HG02973 (cell line): ENCODE measurements around the gene PHACTR3.

Source experiments
- ATAC-seq: cut with Tn5 transposase; IDR thresholded peaks from one replicate; pipeline ENCODE4 v1.9.1; 2021; ENCODE audit warnings: moderate library complexity; ENCODE audit not compliant: unreplicated experiment

Gene PHACTR3

DNA sequence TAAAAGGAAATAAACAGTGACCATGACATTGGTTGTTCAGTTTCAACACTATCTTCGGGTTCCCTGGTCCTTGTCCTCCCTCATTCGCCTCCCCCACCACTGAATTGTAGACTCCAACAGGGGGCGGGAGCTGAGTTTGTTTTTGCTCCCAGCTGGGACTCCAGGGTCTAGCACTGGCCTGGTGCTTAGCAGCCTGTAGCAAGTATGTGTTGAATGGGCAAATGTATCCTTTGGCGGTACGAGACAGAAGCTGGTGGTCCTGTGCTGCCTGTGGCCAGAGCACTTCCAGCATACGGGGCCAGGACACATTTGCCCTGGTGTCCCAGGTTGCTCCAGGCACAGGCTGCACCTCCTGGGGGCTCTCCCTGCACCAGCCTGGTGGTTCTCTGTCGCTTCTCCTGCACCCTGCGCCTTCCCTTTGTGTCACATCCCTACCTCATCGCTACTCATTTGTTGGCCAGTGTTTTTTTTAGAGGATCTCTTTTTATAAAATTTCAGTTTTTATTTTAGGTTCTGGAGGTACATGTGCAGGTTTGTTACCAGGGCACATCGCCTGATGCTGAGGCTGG lies 40.1 kb downstream of the PHACTR3 start:
- ATAC-seq: no peak

DNA sequence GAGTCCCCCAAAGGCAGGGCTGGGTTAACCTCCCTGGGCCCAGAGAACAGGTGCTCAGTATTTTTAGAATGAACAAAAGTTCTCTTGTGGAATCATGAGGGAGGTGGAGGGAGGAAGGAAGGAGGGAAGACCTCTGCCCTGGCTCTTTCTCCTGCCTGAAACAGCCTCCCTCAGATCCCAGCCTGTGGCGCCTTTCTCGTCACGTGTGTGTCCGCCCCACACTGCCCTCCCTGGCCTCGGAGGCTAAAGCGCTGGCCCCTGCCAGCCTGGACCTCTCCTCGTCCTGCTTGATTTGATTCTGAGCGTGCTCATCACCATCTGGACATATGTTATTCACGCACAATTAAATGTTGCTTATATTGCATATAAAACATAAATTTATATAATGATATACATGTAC lies 40.9 kb downstream of the PHACTR3 start:
- no peak for ATAC-seq

DNA sequence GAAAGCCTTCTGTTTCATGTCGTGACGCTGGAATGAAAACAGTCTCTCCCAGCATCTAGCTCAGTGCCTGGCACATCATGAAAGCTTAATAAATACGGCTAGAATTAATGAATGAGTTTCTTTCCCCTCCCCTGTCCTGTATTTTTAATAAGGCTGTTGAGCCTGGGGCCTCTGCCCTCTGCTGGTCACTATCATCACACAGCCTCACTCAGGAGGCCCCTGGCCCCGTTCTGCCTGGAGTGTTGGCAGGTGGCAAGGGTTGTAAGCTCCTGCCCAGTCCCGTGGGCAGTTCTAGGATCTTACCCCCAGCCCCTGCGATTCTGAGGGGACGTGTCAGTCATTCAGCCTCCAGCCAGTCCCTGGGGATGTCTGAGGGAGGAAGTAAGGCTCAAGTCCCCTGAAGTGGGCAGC lies 41.4 kb downstream of the PHACTR3 start:
- no peak for ATAC-seq

DNA sequence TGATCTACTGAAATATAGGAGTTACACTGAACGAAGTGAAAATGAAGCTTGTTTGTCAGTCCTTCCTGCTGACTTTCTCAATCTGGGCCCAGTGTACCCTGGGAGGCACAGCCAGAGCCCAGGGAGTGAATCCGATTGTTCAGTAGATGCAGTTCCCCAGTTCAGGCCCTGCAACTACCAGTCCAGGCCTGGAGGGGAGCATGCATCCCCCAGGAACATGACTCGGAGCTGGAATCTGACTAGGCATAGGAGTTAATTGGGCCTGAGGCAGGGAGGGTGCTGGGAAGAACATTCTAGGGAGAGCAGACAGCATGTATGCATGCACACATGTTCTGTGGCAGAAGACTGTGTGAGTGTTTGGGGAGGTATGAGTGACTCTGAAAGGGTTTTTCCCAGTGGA lies 42.1 kb downstream of the PHACTR3 start:
- no peak for ATAC-seq

DNA sequence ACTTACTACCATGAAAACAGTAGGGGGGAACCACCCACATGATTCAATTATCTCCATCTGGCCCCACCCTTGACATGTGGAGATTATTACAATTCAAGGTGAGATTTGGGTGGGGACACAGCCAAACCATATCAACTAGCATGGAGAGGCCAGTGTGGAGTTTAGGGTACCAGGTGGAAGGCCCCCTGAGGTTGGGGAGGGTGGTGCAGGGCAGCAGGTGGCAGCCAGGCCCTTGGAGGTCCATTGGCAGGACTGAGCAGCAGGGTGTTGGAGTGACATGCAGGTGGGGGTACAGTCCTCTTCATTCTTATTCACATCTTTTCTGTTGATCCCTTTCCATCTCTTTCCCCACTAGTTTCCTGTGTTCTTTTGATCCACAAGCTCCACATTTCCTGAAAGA lies 42.9 kb downstream of the PHACTR3 start:
- ATAC-seq: no peak

DNA sequence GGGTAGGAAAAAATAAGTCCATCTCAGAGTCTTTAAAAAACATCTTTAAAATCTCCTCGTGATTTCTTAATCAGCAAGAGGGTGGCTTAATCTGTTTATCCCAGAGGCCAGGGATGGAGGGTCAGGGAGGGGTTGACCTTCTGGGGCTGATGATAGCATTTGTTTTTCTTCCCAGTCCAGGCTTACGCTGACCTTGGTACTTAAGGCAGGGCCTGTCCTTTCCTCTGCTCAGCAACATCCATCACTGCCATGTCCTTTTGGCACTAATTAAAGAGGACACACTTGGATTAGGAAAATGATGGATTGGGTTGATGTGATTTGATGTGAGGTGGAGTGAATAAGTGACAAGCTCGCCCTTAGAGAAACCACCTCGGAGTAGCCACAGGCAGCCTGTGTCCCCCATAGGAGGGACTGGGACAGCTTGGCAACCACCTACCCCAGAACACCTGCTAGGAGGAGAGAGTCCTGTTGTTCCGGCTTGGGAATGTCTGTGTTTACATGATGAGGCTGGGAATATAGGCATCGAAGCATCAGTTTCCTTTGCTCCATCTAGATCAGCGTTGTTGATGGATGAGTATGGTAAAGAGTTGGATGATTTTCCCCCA lies 44.2 kb downstream of the PHACTR3 start:
- no peak for ATAC-seq

DNA sequence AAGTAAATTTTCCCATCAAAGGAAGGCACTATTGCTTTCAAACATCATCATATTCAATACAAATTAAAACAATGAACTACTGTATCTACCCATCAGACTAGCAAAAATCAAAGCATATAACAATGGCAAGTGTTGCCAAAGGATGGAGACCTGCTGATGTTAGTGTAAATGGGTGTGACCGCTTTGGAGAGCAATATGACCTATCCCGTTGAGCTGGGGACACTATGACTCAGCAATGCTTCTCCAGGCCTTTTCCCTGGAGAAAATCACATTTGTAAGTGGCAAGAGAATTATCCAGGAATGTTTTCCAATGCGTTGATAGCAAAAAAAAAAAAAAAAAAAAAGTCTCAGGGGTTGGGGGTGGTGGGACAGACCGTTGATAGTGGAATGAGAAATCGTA lies 46.1 kb downstream of the PHACTR3 start:
- ATAC-seq: no peak

DNA sequence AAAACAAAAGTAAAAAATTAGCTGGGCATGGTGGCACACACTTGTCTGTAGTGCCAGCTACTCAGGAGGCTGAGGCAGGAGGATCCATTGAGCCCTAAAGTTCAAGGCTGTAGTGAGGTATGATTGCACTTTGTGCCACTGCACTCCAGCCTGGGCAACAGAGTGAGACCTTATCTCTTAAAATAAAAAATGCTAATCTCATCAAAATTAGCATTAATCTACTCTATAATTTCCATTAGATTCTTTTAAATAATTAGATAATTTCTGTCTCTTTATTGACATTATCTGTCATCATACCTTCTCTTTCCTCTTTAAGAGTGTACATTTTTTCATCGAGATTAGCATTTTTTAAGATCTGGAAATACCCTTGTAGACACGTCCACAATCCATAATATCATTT lies 48.0 kb downstream of the PHACTR3 start:
- ATAC-seq: no peak

DNA sequence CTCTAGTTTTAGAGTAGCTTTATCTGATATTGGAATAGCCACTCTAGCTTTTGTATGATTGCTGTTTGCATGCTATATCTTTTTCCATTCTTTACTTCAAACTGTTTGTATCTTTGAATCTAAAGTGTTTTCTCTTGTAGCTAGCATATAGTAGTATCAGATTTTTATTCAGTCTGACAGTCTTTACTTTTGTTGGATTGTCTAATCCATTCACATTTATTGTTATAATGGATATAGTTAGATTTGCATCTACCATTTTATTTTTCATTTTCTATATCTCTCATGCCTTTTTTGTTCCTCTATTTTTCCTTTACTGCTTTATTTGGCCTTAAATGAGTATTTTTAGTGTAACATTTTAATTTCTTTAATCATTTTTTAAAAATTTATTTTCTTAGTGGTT lies 52.1 kb downstream of the PHACTR3 start:
- no peak for ATAC-seq

DNA sequence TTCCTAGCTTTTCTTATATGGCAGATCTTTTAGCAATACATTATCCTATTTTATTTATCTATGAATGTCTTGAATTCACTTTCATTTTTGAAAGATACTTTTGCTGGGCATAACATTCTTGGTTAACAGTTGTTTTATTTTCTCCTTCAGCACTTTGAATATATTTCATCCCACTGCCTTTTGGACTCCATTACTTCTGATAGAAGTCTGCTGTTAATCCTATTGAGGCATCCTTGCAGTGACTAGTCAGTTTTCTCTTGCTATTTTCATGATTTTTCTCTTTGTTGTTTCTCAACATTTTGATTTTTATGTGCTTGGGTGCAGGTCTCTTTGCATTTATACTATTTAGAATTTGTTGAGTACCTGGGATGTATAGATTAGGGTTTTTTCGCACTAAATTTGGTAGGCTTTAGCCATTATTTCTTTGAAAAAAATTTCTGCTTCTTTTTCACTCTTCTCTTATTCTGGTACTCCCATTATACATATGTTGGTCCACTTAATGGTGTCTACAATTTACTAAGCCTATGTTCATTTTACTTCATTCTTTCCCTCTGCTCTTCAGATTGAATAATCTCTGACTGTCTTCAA lies 53.2 kb downstream of the PHACTR3 start:
- ATAC-seq: no peak

DNA sequence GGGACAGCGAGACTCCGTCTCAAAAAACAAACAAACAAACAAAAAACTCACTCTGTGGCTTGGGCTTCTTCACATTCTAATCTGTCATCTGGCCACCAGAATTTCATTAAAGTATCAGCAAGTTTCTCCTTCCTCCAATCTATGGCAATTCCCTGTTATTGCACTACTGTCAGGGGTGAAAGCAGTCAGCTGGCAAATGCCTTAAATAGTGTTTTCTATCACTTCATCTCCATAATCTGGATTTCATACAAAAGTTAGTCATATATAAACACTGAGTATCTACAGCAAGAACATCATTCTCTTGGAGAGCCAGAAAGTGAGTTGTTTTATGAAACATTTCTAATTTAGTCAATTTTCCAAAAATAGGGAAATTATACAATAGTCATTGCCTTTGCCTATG lies 56.1 kb downstream of the PHACTR3 start:
- ATAC-seq: no peak

DNA sequence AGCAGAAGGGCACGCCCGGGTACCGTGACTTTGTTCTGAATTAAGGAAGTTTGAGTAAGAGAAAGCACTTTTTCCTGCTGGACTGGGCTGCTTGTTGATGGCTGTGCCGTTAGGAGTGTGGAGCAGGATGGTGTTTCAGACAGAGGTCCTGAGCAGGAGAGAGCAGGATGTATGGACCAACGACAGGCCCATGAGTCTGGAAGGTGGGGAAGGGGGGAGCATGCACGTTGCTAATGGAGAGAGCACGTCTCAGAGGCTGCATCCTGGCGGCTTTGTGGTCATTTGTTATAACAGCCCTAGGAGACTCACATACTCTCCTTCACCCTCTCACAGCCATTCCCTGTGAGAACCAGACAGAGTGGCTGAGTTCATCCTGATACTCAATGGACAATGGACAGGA lies 56.8 kb downstream of the PHACTR3 start:
- no peak for ATAC-seq

DNA sequence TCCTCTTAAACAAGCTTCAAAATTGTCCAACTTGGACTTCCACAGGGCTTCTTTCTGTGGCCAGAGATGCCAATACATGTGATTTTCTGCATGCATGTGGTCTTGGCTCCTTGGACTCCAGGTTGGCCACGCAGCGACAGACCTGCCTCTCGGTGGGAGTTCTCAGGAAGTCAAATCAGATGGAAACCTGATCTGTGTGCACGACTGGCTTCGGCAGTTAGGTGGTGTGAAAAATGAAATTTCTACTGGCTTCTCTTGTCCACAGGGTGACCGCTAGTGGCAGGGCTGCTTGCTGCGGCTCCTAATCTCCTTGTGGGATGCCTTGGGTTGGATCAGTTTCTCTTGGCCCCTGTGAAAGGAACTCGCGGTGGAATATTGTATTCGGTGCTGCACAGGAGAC lies 57.3 kb downstream of the PHACTR3 start:
- no peak for ATAC-seq

DNA sequence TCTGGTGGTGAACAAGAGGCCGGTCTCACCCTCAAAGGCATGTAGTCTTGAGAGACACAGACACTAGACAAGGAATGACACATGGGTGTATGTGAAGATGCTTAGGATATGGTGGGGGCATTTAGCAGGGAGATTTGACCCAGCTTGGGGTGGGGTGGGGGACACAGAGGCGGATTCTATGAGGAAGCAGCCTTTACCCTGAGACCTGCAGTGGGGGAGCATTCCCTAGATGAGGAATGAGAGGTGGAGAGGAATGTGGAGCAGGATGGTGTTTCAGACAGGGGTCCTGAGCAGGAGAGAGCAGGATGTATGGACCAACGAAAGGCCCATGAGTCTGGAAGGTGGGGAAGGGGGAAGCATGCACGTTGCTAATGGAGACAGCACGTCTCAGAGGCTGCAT lies 57.8 kb downstream of the PHACTR3 start:
- no peak for ATAC-seq

DNA sequence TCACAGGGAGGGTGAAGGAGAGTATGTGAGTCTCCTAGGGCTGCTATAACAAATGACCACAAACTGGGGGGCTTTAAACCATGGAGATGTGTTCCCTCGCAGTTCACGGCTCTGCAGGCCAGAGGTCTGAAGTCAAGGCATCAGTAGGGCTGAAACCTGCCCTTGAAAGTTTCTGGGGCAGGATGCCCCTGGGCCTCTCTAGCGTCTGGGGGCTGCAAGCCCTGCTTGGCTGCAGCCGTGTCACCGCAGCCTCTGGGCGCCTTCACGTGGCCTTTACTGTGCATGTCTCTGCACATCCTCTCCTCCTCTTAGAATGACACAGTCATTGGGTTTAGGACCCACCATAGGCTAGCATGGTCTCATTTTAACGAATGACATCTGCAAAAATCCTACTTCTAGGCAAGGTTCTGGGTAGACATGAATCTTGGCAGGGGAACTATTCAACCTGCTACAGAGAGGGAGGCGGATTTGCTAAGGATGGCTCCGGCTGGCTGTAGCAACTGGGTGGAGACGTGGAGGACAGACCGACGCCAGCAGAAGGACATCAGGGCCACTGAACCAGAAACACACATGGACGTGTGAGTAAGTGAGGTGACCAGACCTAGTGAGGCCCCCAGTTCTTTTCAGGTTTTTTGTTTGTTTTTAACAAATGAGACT lies 58.6 kb downstream of the PHACTR3 start:
- no peak for ATAC-seq

DNA sequence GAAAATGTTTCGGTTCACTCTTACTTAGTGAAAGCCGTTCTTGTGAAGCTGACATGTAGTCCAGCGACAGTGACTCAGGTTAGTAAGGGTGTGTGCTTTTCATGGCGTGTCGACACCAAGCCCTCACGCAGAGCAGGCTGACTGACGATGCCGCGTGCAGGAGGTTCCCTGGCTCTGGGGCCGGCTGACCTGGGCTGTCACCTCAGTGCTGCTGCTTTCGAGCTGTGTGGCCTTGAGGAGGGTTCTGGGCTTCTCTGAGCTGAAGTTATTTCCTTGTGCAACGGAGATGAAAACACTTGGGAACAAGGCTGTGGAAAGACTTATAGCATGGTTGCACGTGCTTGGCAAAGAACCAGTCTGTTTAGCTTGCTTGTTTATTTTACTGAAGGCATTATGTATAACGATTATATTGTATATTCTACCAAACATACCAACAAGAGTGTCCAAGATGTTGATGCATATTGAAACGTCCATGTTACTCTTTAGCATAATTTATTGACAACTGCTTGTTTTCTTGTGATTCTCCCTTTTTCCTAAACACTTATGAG lies 59.2 kb downstream of the PHACTR3 start:
- no peak for ATAC-seq

DNA sequence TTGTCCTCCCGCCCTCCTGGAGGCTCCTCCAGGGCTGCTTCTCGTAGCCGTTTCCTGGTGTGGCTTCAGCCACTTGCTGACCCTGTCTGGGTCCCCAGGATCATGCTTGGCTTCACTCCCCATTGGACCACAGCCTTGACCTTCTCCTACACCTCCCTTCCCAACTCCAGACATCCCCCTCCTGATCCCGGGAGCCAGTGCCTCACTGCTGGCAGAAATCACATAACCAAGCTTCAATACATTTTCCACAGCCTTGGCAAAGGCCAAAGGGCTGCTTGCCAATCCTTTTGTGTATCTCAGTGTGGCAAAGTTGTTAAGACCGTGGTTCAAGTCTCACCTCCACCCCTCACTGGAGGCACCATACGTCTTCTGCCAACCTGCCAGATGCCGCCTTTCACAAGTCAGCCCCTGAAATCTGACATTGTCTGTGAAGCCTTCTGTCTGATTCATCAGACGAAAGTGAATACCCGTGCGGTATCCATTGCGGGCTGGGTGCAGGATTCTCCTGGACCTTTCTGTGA lies 60.1 kb downstream of the PHACTR3 start:
- ATAC-seq: no peak

DNA sequence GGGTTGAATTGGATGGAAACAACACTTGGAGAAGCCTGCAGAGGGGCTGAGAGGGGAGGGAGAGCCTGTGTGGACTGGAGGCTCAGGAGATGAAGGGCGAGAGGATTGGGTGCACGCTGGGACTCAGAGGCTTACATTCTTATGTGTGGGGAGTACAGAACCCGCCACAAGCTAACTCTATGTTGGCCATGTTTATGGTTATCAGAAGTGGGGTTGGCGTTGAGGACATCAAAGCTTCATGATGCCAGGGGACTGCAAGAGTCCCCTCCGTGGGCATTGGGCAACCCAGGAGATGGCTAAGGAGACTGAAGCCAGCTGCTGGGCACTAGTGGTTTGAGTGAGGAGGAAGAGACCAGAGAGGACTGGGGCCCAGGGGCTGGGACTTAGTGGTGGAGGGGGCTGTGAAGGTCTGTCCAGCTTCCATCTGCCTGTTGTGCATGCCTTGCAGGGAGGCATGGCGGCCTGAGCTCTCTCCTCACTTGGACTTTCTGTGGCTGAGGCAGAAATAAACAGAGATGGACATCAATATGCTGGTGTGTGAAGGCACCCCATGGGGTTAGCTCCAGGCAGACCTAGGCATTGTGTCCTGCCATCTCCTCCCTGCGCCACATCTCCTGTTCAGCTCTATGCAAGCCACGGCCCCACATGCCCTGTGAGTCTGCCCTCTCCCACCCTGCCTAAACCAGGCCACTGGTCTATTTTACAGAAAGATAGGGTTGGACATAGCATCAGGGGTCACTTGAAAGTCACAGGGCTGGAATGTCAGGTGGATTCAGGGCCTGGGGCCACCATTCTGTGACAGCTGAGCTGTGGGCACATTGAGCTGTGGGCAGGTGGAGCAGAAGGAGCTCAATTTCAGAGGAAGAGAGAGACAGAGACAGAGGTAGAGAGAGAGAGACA lies 61.6 kb downstream of the PHACTR3 start:
- no peak for ATAC-seq

DNA sequence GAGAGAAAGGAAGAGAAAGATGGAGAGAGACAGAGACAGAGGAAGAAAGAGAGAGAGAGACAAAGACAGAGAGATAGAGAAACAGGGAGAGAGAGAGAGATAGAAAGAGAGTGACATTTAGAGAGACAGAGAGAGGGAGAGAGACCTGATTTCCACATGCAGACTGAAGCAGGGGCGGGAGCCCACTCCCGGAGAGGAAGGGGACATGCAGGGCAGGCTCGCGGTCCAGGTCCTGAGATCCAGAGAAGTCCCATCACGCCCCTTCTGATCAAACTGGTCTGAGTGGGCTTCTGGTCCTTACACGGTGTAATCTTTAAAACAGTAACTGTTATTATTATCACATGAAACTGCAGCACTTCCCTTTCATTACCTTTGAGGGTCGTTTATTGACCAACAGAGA lies 62.2 kb downstream of the PHACTR3 start:
- ATAC-seq: no peak

DNA sequence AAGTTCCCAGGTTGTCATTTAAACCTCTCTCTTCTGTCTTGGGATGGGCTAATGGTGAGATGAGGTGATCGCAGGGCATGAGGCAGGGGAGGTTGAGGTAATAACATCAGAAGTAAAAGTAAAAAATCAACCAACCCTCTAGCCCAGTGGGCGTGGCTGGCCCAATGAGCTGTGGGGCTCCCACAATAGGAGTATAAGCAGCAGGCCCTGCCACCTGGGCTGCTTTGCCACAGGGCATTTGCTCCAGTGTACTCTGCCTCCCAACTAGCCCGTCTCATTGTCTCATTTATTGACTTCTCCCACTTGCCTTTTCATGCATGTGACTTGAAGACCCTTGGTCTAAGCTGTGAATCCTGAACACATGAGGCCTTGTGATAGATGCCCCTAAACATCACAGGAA lies 62.8 kb downstream of the PHACTR3 start:
- no peak for ATAC-seq

DNA sequence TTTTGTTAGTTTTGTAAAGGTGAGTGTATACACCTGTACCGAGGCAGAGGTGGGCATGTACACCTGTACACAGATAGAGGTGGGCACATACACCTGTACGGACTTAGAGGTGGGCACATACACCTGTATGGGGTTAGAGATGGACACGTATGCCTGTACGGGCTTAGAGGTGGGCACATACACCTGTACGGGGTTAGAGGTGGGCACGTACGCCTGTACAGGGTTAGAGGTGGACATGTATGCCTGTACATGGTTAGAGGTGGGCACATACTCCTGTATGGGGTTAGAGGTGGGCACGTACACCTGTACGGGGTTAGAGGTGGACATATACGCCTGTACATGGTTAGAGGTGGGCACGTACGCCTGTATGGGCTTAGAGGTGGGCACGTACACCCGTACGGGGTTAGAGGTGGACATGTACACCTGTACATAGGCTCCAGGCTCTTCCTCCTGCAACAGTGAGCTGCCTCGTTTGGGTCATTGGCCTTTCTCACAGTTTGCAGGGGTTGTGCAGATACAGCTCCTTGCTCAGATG lies 63.7 kb downstream of the PHACTR3 start:
- ATAC-seq: no peak
